GM18520 (cell line): ENCODE results near the gene NPAS4.
"Not testable (repeated sequence)": the region's sequence is repeated elsewhere in the genome, so short reads cannot be mapped to it uniquely, and the experiment has no call there.

ENCODE experiments used
- ATAC-seq: cut with Tn5 transposase; IDR thresholded peaks from one replicate; pipeline ENCODE4 v1.9.1; 2021; ENCODE audit not compliant: unreplicated experiment

The NPAS4 gene

GRCh38 chr11:66454247-66454646 lies 33.4 kb downstream of the NPAS4 start:
- ATAC-seq, result no peak

- no peak for ATAC-seq
Observed at GRCh38 chr11:66454828-66455227, 34.0 kb downstream of the NPAS4 start.

GRCh38 chr11:66457826-66458225 lies 37.0 kb downstream of the NPAS4 start:
- ATAC-seq, result no peak

- ATAC-seq, result no peak
Observed at GRCh38 chr11:66459138-66459778, 38.4 kb downstream of the NPAS4 start.

DNA sequence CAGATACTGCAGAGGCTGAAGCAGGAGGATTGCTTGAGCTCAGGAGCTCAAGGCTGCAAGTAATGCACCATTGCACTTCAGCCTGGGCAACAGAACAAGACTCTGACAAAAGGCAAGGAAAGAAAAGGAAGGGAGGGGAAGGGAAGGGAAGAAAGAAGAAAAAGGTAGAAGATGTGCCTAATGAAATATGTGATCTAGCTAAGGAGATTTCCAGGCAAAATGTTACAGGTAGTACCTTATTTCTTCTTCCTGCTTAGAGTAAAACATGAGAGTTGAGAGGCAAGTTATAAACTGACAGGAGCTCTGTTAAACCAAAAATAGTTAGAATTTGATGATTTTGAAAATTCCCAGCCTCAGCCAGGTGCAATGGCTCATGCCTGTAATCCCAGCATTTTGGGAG lies 41.2 kb downstream of the NPAS4 start:
- no peak for ATAC-seq

DNA sequence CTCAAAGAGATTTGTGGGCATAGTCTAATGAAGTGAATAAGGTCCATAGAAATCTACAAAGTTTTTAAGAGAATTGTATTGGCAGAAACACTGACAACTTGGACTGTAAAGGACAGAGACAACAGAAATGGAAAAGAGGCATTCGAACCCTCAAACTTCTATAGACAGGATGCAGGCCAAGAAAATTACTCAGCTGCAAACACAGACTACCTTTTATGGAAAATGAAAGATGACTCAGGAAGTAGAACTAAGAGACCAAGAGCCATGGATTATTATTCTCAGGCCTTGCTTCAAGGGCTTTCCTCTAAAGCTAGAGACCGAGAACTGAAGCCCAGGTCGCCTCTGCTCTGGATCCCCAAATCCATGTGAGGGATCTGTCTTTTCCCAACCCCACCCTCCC lies 42.1 kb downstream of the NPAS4 start:
- no peak for ATAC-seq

DNA sequence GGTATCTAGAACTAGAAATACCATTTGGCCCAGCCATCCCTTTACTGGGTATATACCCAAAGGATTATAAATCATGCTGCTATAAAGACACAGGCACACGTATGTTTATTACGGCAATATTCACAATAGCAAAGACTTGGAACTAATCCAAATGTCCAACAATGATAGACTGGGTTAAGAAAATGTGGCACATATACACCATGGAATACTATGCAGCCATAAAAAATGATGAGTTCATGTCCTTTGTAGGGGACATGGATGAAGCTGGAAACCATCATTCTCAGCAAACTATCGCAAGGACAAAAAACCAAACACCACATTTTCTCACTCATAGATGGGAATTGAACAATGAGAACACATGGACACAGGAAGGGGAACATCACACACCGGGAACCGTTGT lies 43.3 kb downstream of the NPAS4 start:
- ATAC-seq, result not testable (repeated sequence)

DNA sequence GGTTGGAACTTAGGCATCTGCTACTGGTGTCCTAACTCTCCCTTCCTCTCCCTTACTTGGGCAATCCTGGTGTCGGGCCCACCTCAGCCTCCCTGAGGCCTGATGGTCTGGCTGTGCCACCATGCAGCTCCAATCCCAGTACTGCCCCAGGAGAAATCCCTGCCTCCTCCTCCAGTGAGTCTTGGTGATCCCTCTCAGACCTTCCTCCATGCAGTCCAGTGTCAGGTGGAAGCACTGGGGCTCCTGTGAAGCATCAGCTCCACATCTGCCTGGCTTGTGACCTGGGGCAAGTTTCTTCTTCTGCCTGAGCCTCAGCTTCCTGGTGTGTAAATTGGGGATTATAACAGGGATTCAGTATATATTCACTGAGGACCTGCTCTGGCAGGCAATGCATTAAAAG lies 44.1 kb downstream of the NPAS4 start:
- no peak for ATAC-seq

- no peak for ATAC-seq
Observed at GRCh38 chr11:66465373-66466224, 44.8 kb downstream of the NPAS4 start.

DNA sequence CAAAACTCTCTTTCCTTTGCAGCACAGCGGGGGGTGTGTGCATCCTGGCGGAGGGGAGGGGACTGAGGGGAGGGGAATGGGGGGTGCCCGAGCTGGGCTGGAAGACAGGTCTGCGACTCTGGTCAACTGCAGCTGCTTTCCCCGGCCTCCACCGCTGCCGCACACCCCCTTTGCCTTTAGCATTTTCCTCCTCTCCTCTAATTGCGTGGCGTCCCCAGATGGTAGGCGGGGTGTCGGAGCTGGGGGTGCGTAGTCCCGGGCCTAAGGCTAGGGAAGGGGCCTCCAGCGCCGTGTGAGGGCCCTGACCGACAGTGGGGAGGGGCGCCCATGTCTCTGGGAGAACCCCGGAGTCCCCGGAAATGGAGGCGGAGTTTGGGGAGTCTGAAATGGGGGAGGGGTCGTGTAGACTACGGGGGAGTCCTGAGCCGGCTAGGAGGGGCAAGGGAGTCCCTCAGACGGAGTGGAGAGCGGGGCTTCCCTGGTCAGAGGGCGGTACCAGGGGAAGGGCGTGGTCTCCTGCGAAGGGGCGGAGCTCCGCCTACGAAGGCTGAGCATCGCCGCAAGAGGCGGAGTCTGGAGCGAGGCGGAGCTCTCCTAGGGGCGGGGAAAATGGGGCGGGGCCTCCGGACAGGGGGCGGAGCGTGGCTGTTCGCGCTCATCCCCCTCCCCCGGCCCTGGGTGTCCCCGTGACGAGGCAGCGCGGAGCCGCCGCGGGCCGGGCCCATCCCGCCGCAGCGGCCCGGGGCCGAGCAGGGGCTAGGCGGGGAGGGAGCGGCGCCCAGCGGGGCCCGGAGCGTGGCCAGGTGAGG lies 45.6 kb downstream of the NPAS4 start, which contains the start of gene PELI3:
Gene PELI3, plus strand, starts transcription at position 681 of the 809 bp plus-strand sequence. CDS start 1,224 bp downstream, outside the sequence.
- ATAC-seq, result peak; percentile 57

GRCh38 chr11:66467034-66467659 lies 46.3 kb downstream of the NPAS4 start:
- peak; percentile 10 for ATAC-seq

- no peak for ATAC-seq
Observed at GRCh38 chr11:66467756-66468155, 46.9 kb downstream of the NPAS4 start.

- ATAC-seq, result no peak
Observed at GRCh38 chr11:66468691-66469090, 47.9 kb downstream of the NPAS4 start.

DNA sequence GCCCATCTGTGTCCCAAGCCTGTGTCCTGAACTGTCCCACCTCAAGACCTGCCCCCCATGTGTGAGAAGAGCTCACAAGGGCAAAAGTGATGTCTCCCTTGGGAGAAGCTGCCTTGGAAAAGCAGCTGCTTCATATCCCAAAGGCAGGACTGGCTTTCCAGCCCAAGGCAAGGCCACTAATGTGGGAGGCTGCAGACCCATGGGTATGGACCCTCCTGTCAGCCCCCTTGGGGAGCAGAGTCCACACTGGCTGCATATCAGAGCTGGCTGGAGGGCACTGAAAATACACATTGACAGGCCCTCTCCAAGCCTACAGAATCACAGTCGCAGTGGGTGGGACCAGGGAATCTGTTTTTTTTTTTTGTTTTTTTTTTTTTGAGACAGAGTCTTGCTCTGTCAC lies 48.6 kb downstream of the NPAS4 start:
- ATAC-seq, result no peak

GRCh38 chr11:66470015-66470414 lies 49.2 kb downstream of the NPAS4 start:
- no peak for ATAC-seq

GRCh38 chr11:66471142-66471541 lies 50.3 kb downstream of the NPAS4 start:
- ATAC-seq, result no peak

DNA sequence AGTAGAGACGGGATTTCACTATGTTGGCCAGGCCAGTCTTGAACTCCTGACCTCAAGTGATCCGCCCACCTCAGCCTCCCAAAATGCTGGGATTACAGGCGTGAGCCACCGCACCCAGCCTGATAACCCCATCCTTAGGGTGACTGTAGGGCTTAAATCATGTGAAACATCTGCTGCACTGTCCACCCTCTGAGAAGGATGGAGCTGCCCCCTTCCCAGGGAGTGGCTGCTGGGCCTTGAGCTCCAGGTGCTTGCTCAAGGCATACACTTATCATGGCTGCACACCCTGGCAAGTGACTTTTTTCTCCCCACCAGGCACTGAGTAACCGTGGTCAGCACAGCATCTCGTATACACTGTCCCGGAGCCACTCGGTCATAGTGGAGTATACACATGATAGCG lies 51.2 kb downstream of the NPAS4 start:
- ATAC-seq, result no peak

DNA sequence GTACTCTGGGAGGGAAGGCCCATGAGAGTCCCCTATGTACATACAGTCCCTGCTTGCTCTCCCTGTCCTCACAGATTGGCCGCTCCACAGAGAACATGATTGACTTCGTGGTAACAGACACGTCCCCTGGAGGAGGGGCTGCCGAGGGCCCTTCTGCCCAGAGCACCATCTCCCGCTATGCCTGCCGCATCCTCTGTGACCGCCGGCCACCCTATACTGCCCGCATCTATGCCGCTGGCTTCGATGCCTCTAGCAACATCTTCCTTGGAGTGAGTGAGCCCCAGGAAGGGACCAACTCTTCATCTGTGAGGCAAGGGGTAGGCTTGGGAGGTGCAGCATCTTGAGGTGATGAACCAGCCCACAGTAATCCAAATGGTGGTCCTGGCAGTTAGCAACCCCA lies 52.3 kb downstream of the NPAS4 start:
- ATAC-seq, result no peak

DNA sequence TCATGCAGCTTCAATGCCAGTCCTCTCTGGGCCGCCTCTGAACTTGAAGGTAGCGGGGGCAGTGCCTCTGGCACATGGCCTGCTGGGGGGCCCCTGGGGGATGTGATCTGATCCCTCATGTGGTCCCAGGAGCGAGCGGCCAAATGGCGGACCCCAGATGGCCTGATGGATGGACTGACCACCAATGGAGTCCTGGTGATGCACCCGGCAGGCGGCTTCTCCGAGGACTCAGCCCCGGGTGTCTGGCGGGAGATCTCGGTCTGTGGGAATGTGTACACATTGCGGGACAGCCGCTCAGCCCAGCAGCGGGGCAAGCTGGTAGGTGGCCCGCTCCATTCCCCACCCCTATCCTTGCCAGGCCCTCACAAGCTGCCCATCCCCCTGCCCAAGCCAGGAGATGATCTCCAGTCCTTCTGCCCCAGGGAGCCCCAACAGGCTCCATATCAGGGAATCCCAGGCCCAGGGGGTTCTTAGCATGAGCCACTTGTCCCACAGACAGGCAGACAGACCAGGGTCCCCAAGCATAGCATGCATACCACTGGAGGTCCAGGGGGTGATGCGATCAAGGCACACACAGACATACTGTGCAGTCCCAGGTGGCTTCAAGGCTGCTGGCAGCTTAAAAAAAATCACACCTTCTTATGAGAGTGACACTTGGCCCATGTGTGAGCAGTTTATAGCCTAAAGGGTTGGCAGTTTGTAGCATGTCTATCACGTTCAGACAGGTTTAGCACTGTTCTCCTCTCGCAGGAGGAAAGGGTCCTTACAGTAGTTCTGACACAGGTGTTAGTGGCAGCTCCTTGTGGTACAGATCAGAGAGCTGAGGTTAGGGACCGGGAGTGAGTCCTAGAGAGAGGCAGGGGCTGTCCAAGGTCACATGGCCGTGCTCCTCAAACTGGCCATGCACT lies 53.0 kb downstream of the NPAS4 start:
- no peak for ATAC-seq
